ENCODE data around the gene TMC2. TPM values are rescaled to one million over a fixed set of nuclear protein-coding genes. Genes with fewer than 3 reads are reported as not detected.

The TMC2 gene
- total RNA-seq, 1 experiment from 2014 or later, result not detected

DNA sequence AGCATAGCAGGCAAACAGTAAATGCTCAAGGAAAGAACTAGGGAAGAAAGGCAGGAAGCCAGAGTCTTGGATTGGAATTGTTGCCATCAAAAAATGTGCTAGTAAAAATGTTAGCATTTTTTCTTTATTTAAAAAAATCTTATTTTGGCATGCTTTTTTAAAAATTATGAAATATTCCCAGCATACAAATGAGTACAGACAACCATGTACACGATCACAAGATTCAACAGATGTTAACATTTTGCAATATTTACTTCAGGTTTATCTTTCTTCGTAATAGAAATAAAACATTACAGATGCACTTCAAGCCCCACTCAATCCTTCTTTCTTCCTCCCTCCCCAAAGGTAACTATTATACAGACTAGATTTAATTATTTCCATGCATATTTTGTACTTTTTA lies 88.7 kb downstream of the TMC2 start:
- Histone ChIP-seq H3K27ac (ENCODE audit: low read depth, low read length, poor library complexity, severe bottlenecking) (no peak overlapping the region), H3K4me3 (ENCODE audit: low read depth, low read length, poor library complexity, severe bottlenecking) (no peak overlapping the region), H3K27me3 (replicated peaks; ENCODE audit: insufficient read depth, low read depth, low read length, poor library complexity) (no peaks in the 10 kb centered on the region), H3K9me3 (ENCODE audit: low read depth, low read length, poor library complexity, severe bottlenecking) (no peaks in the 10 kb centered on the region), H3K4me1 (ENCODE audit: insufficient read depth, low read length, poor library complexity, severe bottlenecking) (no peaks in the 10 kb centered on the region), H3K36me3 (ENCODE audit: insufficient read depth, low read length, poor library complexity, severe bottlenecking) (no peaks in the 10 kb centered on the region)
- BruUV-seq (replicated peaks), result no TSS peak
- POLR2A ChIA-PET (ENCODE audit: low non-redundant PET), result no interaction called here
- TF ChIP-seq, protein P1, sequence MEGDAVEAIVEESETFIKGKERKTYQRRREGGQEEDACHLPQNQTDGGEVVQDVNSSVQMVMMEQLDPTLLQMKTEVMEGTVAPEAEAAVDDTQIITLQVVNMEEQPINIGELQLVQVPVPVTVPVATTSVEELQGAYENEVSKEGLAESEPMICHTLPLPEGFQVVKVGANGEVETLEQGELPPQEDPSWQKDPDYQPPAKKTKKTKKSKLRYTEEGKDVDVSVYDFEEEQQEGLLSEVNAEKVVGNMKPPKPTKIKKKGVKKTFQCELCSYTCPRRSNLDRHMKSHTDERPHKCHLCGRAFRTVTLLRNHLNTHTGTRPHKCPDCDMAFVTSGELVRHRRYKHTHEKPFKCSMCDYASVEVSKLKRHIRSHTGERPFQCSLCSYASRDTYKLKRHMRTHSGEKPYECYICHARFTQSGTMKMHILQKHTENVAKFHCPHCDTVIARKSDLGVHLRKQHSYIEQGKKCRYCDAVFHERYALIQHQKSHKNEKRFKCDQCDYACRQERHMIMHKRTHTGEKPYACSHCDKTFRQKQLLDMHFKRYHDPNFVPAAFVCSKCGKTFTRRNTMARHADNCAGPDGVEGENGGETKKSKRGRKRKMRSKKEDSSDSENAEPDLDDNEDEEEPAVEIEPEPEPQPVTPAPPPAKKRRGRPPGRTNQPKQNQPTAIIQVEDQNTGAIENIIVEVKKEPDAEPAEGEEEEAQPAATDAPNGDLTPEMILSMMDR (conservative IDR thresholded peaks at IDR 0.05; ENCODE audit: low read depth, low read length), result no peak
- CTCF ChIA-PET, result no interaction called here
- intact Hi-C loops (cut with micrococcal nuclease; ENCODE audit: unreplicated experiment), result no loop called here
- no peak for DNase-seq (ENCODE audit: low spot score)

DNA sequence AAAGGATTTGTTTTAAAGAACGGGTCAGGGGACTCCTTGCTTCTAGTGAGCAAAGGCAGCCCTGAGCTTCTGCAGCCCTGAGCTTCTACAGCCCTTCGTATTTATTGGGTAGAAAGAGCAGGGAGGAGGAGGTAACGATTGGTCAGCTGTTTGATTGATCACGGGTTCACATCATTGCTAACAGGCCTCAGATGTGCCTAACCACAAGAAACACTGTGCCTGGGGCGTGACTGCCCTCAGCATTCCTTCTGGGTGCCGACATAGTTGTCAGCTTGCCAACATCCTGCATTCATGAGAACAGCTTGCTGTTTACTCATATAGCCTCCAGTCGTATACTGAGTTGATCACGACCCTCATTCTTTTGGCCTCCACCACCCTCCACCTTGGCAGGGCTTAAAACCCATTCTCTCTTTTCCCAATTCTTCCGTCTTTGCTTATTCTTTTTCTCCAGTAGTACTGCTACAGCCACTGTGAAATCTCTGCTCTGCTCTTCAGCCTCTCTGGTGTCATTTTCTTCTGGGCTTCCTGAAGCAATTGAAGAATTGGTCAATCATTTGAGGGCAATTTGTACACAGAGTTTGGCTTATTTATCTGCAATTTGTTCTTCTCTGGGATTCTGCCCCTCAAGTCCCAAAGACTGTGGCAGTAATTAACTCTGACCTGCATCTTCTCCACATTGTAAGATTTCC lies 90.6 kb downstream of the TMC2 start:
- BruUV-seq (replicated peaks), result no TSS peak
- peak; percentile 45 for DNase-seq (ENCODE audit: low spot score)
- H3K4me3 ChIP-seq (ENCODE audit: low read depth, low read length, poor library complexity, severe bottlenecking), result no peak overlapping the region
- H3K4me1 ChIP-seq (ENCODE audit: insufficient read depth, low read length, poor library complexity, severe bottlenecking), result no peaks in the 10 kb centered on the region
- POLR2A ChIA-PET (ENCODE audit: low non-redundant PET), result interaction anchor here (0.7 kb wide), 1 partner anchor 151 kb away, joined by 3 read pairs; no protein-coding TSS in a partner anchor
- no peak for TF ChIP-seq EZH2 (IDR thresholded peaks at IDR 0.05; ENCODE audit: borderline replicate concordance, low read depth, low read length, poor library complexity, severe bottlenecking)
- TF ChIP-seq, protein P1 (conservative IDR thresholded peaks at IDR 0.05; ENCODE audit: low read depth, low read length), result no peak
- no peak overlapping the region for H3K27ac ChIP-seq (ENCODE audit: low read depth, low read length, poor library complexity, severe bottlenecking)
- intact Hi-C loops (cut with micrococcal nuclease; ENCODE audit: unreplicated experiment), result no loop called here
- no peaks in the 10 kb centered on the region for H3K36me3 ChIP-seq (ENCODE audit: insufficient read depth, low read length, poor library complexity, severe bottlenecking)
- peaks cover 3% of the 10 kb centered on the region for H3K27me3 ChIP-seq (replicated peaks; ENCODE audit: insufficient read depth, low read depth, low read length, poor library complexity)
- no peaks in the 10 kb centered on the region for H3K9me3 ChIP-seq (ENCODE audit: low read depth, low read length, poor library complexity, severe bottlenecking)
- CTCF ChIA-PET, result no interaction called here

DNA sequence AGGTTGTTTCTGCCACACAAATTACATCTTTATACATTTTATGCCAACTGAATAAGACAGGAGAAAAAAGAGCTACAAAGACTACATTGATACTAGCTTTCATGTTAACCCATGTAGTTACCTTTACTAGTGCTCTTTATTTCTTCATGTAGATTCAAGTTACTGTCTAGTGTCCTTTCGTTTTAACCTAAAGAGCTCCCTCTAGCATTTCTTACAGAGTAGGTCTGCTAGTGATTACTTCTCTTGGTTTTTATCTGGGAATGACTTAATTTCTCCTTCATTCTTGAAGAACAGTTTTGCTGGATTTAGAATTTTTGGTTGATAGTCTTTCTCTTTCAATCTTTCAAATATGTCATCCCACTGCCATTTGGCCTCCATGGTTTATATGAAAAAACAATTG lies 94.9 kb downstream of the TMC2 start:
- peak; percentile 24 for DNase-seq (ENCODE audit: low spot score)
- H3K27me3 ChIP-seq (replicated peaks; ENCODE audit: insufficient read depth, low read depth, low read length, poor library complexity), result peaks cover 15% of the 10 kb centered on the region
- H3K9me3 ChIP-seq (ENCODE audit: low read depth, low read length, poor library complexity, severe bottlenecking), result no peaks in the 10 kb centered on the region
- H3K36me3 ChIP-seq (ENCODE audit: insufficient read depth, low read length, poor library complexity, severe bottlenecking), result no peaks in the 10 kb centered on the region
- H3K27ac ChIP-seq (ENCODE audit: low read depth, low read length, poor library complexity, severe bottlenecking), result no peak overlapping the region
- BruUV-seq (replicated peaks), result no TSS peak
- ChIA-PET POLR2A (ENCODE audit: low non-redundant PET) (no interaction called here), CTCF (interaction anchor here (0.5 to 0.7 kb wide), 2 partner anchors 107 to 1798 kb away, joined by 5 to 7 read pairs; no protein-coding TSS in a partner anchor)
- H3K4me1 ChIP-seq (ENCODE audit: insufficient read depth, low read length, poor library complexity, severe bottlenecking), result no peaks in the 10 kb centered on the region
- intact Hi-C loops (cut with micrococcal nuclease; ENCODE audit: unreplicated experiment), result no loop called here
- TF ChIP-seq, protein P1 (conservative IDR thresholded peaks at IDR 0.05; ENCODE audit: low read depth, low read length), result peak; percentile 38; the same call in 1 of the 2 replicates
- no peak for TF ChIP-seq EZH2 (IDR thresholded peaks at IDR 0.05; ENCODE audit: borderline replicate concordance, low read depth, low read length, poor library complexity, severe bottlenecking)
- H3K4me3 ChIP-seq (ENCODE audit: low read depth, low read length, poor library complexity, severe bottlenecking), result no peak overlapping the region

Measured in A673 (cell line).